HTR-8/SVneo (cell line): ENCODE measurements around the gene BTF3.

ENCODE experiments used
- DNase-seq: peaks from one replicate; pipeline ENCODE4 v3.0.0; 2011; ENCODE audit warnings: low spot score, mixed read lengths; ENCODE audit not compliant: insufficient read length
- FAIRE-seq: peaks from 2 replicates; lab custom pipeline; 2011; peaks lifted over from hg19 to GRCh38; lab: Jason Lieb, UNC

The BTF3 gene

GRCh38 chr5:73519531-73520283, 21.5 kb downstream of the BTF3 start:
- FAIRE-seq (peak; percentile 79), DNase-seq (peak; percentile 87)

GRCh38 chr5:73522989-73523388, 24.7 kb downstream of the BTF3 start:
- no peak for FAIRE-seq
- no peak for DNase-seq

GRCh38 chr5:73523861-73524260, 25.6 kb downstream of the BTF3 start:
- DNase-seq (no peak), FAIRE-seq (no peak)

GRCh38 chr5:73525606-73526203, 27.5 kb downstream of the BTF3 start:
- FAIRE-seq (no peak), DNase-seq (no peak)

- DNase-seq: no peak
- no peak for FAIRE-seq
Measured at GRCh38 chr5:73528248-73528647, 30.0 kb downstream of the BTF3 start.

GRCh38 chr5:73529081-73529480, 30.8 kb downstream of the BTF3 start:
- FAIRE-seq (no peak), DNase-seq (no peak)

- no peak for FAIRE-seq
- DNase-seq: no peak
Measured at GRCh38 chr5:73531356-73531755, 33.1 kb downstream of the BTF3 start.

GRCh38 chr5:73532195-73532594, 34.0 kb downstream of the BTF3 start:
- FAIRE-seq: no peak
- no peak for DNase-seq

- FAIRE-seq: no peak
- DNase-seq: no peak
Measured at GRCh38 chr5:73534011-73534644, 35.9 kb downstream of the BTF3 start.

GRCh38 chr5:73534971-73535370, 36.7 kb downstream of the BTF3 start:
- no peak for FAIRE-seq
- DNase-seq: no peak

GRCh38 chr5:73539730-73540129, 41.5 kb downstream of the BTF3 start:
- DNase-seq (no peak), FAIRE-seq (no peak)

GRCh38 chr5:73540192-73540591, 42.0 kb downstream of the BTF3 start:
- FAIRE-seq (no peak), DNase-seq (peak; percentile 41)

GRCh38 chr5:73542020-73542419, 43.8 kb downstream of the BTF3 start:
- FAIRE-seq (no peak), DNase-seq (no peak)

GRCh38 chr5:73544429-73545402, 46.5 kb downstream of the BTF3 start:
- no peak for DNase-seq
- no peak for FAIRE-seq

- no peak for FAIRE-seq
- DNase-seq: no peak
Measured at GRCh38 chr5:73545403-73545779, 47.1 kb downstream of the BTF3 start.

GRCh38 chr5:73550016-73550415, 51.8 kb downstream of the BTF3 start:
- no peak for FAIRE-seq
- no peak for DNase-seq

- FAIRE-seq (no peak), DNase-seq (no peak)
Measured at GRCh38 chr5:73552642-73553041, 54.4 kb downstream of the BTF3 start.
